SU-DHL-6 (cell line): ENCODE data around the gene EPHB1.

Experiments used
- H2AFZ ChIP-seq: fragments of 200-600 bp; sonication (generic); 2 replicates; pipeline ENCODE4 v1.6.1; 2014; ENCODE audit warnings: low read depth, mild to moderate bottlenecking, moderate library complexity, mixed read lengths, antibody characterized with exemption, low read length; ENCODE audit not compliant: severe bottlenecking
- H3F3A ChIP-seq: fragments of 200-600 bp; shearing (Covaris generic); 2 replicates; pipeline ENCODE4 v1.6.0; 2016; ENCODE audit warnings: antibody characterized with exemption, mild to moderate bottlenecking; ENCODE audit not compliant: insufficient read depth
- H3K27ac ChIP-seq: fragments of 200-600 bp; sonication (generic); 2 replicates; pipeline ENCODE4 v1.5.1; 2016; ENCODE audit warnings: low read depth, mild to moderate bottlenecking, low read length, moderate library complexity, mixed read lengths
- H3K27me3 ChIP-seq: fragments of 200-600 bp; sonication (generic), shearing (Covaris generic); 2 replicates; pipeline ENCODE4 v1.6.0; 2014; ENCODE audit warnings: mild to moderate bottlenecking, low read length
- H3K36me3 ChIP-seq: fragments of 200-600 bp; sonication (generic); 2 replicates; pipeline ENCODE4 v1.6.1; 2014; ENCODE audit warnings: mild to moderate bottlenecking, low read length, mixed read lengths
- H3K4me2 ChIP-seq: fragments of 300-600, 200-600 bp; shearing (Covaris generic), sonication (generic); 2 replicates; pipeline ENCODE4 v1.6.0; 2014; ENCODE audit warnings: low read length, low read depth, mild to moderate bottlenecking; ENCODE audit not compliant: poor library complexity, severe bottlenecking
- H3K4me3 ChIP-seq: fragments of 200-600 bp; sonication (generic); 2 replicates; pipeline ENCODE4 v1.5.1; 2014; ENCODE audit warnings: antibody characterized with exemption, low read length, mild to moderate bottlenecking, mixed read lengths; ENCODE audit not compliant: insufficient read depth, poor library complexity, severe bottlenecking
- H3K79me2 ChIP-seq: fragments of 200-600 bp; sonication (generic); 2 replicates; pipeline ENCODE4 v1.6.1; 2014; ENCODE audit warnings: mild to moderate bottlenecking, low read length, moderate library complexity; ENCODE audit not compliant: insufficient read depth
- H3K9ac ChIP-seq: fragments of 200-600 bp; sonication (generic); 2 replicates; pipeline ENCODE4 v1.7.0; 2014; ENCODE audit warnings: mild to moderate bottlenecking, low read length
- H3K9me2 ChIP-seq: fragments of 200-600 bp; sonication (generic); replicated peaks from 2 replicates; pipeline ENCODE4 v1.6.1; 2014; ENCODE audit warnings: low read length; ENCODE audit not compliant: insufficient read depth
- H3K9me3 ChIP-seq: fragments of 200-600 bp; sonication (generic); 2 replicates; pipeline ENCODE4 v1.6.1; 2014; ENCODE audit warnings: low read length, mixed read lengths; ENCODE audit not compliant: insufficient read depth
- H4K20me1 ChIP-seq: fragments of 200-600 bp; sonication (generic); 2 replicates; pipeline ENCODE4 v1.6.1; 2014; ENCODE audit warnings: low read depth, mild to moderate bottlenecking, antibody characterized with exemption, low read length, moderate library complexity, mixed read lengths
- EZH2phosphoT487 ChIP-seq: fragments of 200-600 bp; sonication (generic), shearing (Covaris generic); conservative IDR thresholded peaks from 2 replicates; pipeline ENCODE4 v1.6.1; 2018; ENCODE audit warnings: mild to moderate bottlenecking, antibody characterized with exemption, low read length, moderate library complexity, mixed read lengths
- TF ChIP-seq, protein P1 (sequence below): fragments of 200-600 bp; sonication (generic); IDR thresholded peaks from one replicate; pipeline ENCODE4 v1.5.1; 2017; ENCODE audit warnings: antibody characterized with exemption, mild to moderate bottlenecking, low read length, moderate library complexity; ENCODE audit not compliant: insufficient read depth, poor library complexity, severe bottlenecking

EPHB1 gene

DNA sequence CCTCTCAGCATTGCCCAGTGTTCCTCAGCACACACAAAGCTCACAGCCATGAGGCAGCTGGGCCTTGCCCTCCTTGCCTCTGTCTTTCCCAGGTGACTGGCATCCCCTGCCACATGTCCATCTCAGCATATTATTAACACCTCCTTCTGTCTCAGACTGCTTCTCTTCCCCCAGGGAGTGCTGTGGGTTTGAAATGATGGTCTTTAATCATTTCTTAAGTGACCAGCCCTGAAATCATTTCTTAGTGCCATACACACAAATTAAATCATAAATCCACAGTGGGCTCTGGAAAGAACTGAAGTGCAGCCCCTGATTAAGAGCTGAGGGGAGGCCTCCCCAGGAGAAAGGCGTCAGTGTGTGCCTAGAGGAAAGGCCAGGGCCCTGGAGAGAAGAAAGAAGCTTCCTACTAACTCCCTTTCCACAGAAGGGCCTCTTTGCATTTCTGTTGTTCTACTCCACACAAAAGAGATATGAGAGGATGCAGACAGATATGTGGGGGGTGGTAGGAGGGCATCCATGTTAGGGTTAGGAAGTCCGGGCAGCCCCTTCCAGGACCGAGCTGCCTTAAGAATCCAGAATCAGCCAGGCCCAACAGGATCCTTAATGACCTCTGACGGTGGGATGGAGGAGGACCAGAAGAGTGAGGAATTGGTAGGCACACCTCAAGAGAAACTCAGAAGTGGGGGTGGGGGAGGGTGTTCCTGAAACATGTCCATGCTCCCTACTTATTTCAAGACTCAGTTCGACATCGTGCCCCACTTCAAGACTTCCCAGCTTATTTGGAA is 290.8 kb downstream of the EPHB1 start:
- no peaks in the 10 kb centered on the region for H3K79me2 ChIP-seq
- H3K9me2 ChIP-seq: no peaks in the 10 kb centered on the region
- no peaks in the 10 kb centered on the region for H4K20me1 ChIP-seq
- no peak overlapping the region for H2AFZ ChIP-seq
- H3K9ac ChIP-seq: no peak overlapping the region
- no peaks in the 10 kb centered on the region for H3F3A ChIP-seq
- H3K4me2 ChIP-seq: no peak overlapping the region
- H3K36me3 ChIP-seq: no peaks in the 10 kb centered on the region
- no peak for TF ChIP-seq EZH2phosphoT487
- TF ChIP-seq, protein P1, sequence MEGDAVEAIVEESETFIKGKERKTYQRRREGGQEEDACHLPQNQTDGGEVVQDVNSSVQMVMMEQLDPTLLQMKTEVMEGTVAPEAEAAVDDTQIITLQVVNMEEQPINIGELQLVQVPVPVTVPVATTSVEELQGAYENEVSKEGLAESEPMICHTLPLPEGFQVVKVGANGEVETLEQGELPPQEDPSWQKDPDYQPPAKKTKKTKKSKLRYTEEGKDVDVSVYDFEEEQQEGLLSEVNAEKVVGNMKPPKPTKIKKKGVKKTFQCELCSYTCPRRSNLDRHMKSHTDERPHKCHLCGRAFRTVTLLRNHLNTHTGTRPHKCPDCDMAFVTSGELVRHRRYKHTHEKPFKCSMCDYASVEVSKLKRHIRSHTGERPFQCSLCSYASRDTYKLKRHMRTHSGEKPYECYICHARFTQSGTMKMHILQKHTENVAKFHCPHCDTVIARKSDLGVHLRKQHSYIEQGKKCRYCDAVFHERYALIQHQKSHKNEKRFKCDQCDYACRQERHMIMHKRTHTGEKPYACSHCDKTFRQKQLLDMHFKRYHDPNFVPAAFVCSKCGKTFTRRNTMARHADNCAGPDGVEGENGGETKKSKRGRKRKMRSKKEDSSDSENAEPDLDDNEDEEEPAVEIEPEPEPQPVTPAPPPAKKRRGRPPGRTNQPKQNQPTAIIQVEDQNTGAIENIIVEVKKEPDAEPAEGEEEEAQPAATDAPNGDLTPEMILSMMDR: no peak
- H3K4me3 ChIP-seq: no peak overlapping the region
- no peak overlapping the region for H3K27ac ChIP-seq
- no peaks in the 10 kb centered on the region for H3K27me3 ChIP-seq
- H3K9me3 ChIP-seq: no peaks in the 10 kb centered on the region

DNA sequence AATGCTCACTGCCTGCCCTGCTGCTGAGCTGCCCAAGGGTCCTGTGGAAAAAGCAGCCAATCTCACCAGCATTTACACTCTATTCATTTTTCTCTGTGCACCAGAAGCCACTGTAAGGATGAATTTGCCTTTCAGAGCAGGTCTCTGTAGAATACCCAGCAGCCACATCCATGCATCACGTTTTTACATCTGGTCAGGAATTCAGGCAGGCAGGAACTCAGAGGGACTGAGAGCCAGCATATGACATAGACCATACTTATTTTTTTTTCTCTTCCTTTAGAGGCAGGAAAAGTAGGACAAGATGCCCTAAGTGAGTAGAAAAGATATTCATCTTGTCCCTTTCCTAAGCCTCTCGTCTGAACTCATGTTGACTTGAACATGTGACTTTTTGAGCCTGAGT is 292.7 kb downstream of the EPHB1 start:
- no peaks in the 10 kb centered on the region for H3K79me2 ChIP-seq
- TF ChIP-seq EZH2phosphoT487: no peak
- TF ChIP-seq, protein P1: no peak

DNA sequence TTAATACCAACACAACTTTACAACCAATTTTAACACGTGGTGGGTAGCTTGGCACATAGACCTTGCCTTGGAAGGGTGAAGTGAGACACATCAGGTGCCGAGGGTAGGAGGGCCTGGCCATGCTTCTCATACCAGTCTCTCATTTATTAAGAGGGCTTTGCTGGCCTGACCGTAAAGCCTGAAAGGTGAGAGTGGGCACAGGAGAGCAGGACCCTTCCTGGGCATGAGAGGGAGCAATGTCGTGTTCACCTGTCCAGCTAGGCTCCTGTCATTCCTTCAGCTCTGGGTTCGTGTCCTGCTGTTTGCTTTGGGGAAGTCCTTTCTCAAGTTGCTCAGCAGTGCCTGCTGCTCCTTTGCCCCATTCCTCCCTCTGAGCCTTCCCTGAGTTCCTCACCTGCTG is 294.4 kb downstream of the EPHB1 start:
- Histone ChIP-seq H3K36me3 (no peaks in the 10 kb centered on the region), H3K9me3 (no peaks in the 10 kb centered on the region), H3K4me2 (no peak overlapping the region), H3F3A (no peaks in the 10 kb centered on the region), H4K20me1 (no peaks in the 10 kb centered on the region), H3K9ac (no peak overlapping the region), H3K27me3 (no peaks in the 10 kb centered on the region), H3K79me2 (no peaks in the 10 kb centered on the region), H2AFZ (no peak overlapping the region), H3K9me2 (no peaks in the 10 kb centered on the region), H3K27ac (no peak overlapping the region), H3K4me3 (no peak overlapping the region)
- TF ChIP-seq, protein P1: no peak
- TF ChIP-seq EZH2phosphoT487: no peak

More for the DNA sequence above, 292.7 kb downstream of the EPHB1 start:
- H3K36me3 ChIP-seq: no peaks in the 10 kb centered on the region
- no peaks in the 10 kb centered on the region for H3K27me3 ChIP-seq
- no peaks in the 10 kb centered on the region for H4K20me1 ChIP-seq
- H3K27ac ChIP-seq: no peak overlapping the region
- no peaks in the 10 kb centered on the region for H3K9me3 ChIP-seq
- no peaks in the 10 kb centered on the region for H3K9me2 ChIP-seq
- no peaks in the 10 kb centered on the region for H3F3A ChIP-seq
- no peak overlapping the region for H3K4me2 ChIP-seq
- H3K9ac ChIP-seq: no peak overlapping the region
- no peak overlapping the region for H3K4me3 ChIP-seq
- no peak overlapping the region for H2AFZ ChIP-seq
